MM.1S (cell line): ENCODE measurements around the gene CDC16.

Source experiments
- DNase-seq: peaks from one replicate; pipeline ENCODE4 v3.0.0-alpha.2; 2015
- H2AFZ ChIP-seq: fragments of 300-600 bp; sonication (generic); 2 replicates; pipeline ENCODE4 v1.6.0; 2016; ENCODE audit warnings: antibody characterized with exemption, low read length
- H3F3A ChIP-seq: fragments of 300-600 bp; sonication (generic); 2 replicates; pipeline ENCODE4 v1.6.1; 2016; ENCODE audit warnings: mild to moderate bottlenecking, antibody characterized with exemption, low read length, moderate library complexity, mixed read lengths; ENCODE audit not compliant: insufficient read depth
- H3K27ac ChIP-seq: fragments of 300-600 bp; sonication (generic); 2 replicates; pipeline ENCODE4 v1.5.1; 2016; ENCODE audit warnings: mild to moderate bottlenecking, low read length
- H3K27me3 ChIP-seq: fragments of 300-600 bp; sonication (generic); replicated peaks from 2 replicates; pipeline ENCODE4 v1.6.0; 2016; ENCODE audit warnings: low read length; ENCODE audit not compliant: insufficient read depth
- H3K36me3 ChIP-seq: fragments of 300-600 bp; sonication (generic); replicated peaks from 2 replicates; pipeline ENCODE4 v1.6.1; 2016; ENCODE audit warnings: mild to moderate bottlenecking, low read length, mixed read lengths; ENCODE audit not compliant: insufficient read depth
- H3K4me1 ChIP-seq: fragments of 300-600 bp; sonication (generic); 2 replicates; pipeline ENCODE4 v1.6.1; 2016; ENCODE audit warnings: low read length, mixed read lengths
- H3K4me2 ChIP-seq: fragments of 300-600 bp; sonication (generic); 2 replicates; pipeline ENCODE4 v1.6.0; 2016; ENCODE audit warnings: low read depth, low read length
- H3K4me3 ChIP-seq: fragments of 300-600 bp; sonication (generic); 2 replicates; pipeline ENCODE4 v1.5.1; 2016; ENCODE audit warnings: low read length, mixed read lengths
- H3K79me2 ChIP-seq: fragments of 300-600 bp; sonication (generic); 2 replicates; pipeline ENCODE4 v1.6.1; 2016; ENCODE audit warnings: mixed run types, low read length, mixed read lengths
- H3K9ac ChIP-seq: fragments of 300-600 bp; sonication (generic); 2 replicates; pipeline ENCODE4 v1.6.1; 2016; ENCODE audit warnings: low read length, mixed read lengths
- H3K9me2 ChIP-seq: fragments of 300-600 bp; sonication (generic); replicated peaks from 2 replicates; pipeline ENCODE4 v1.6.1; 2016; ENCODE audit warnings: mild to moderate bottlenecking, low read length, mixed read lengths; ENCODE audit not compliant: insufficient read depth
- H3K9me3 ChIP-seq: fragments of 300-600 bp; sonication (generic); replicated peaks from 2 replicates; pipeline ENCODE4 v1.6.1; 2016; ENCODE audit warnings: mild to moderate bottlenecking, low read length, mixed read lengths; ENCODE audit not compliant: insufficient read depth
- H4K20me1 ChIP-seq: fragments of 300-600 bp; sonication (generic); 2 replicates; pipeline ENCODE4 v1.6.1; 2016; ENCODE audit warnings: mild to moderate bottlenecking, low read length, moderate library complexity, mixed read lengths; ENCODE audit not compliant: insufficient read depth
- CTCF ChIP-seq: fragments of 300-600 bp; sonication (generic); IDR thresholded peaks from 2 replicates; pipeline ENCODE4 v1.5.1; 2016; ENCODE audit warnings: antibody characterized with exemption, low read length, mixed read lengths
- EZH2 ChIP-seq: fragments of 300-600 bp; sonication (generic); optimal IDR thresholded peaks from 2 replicates; pipeline ENCODE3; 2017; ENCODE audit warnings: low read depth, mild to moderate bottlenecking, antibody characterized with exemption, low read length, mixed read lengths
- EZH2phosphoT487 ChIP-seq: fragments of 300-600 bp; sonication (generic); IDR thresholded peaks from 2 replicates; pipeline ENCODE4 v1.6.1; 2018; ENCODE audit warnings: antibody characterized with exemption, low read length

Gene CDC16

GRCh38 chr13:114299604-114300305, 65.1 kb downstream of the CDC16 start:
- Histone ChIP-seq H3K4me2 (no peak overlapping the region), H3K9ac (no peak overlapping the region), H3F3A (peaks cover 6% of the 10 kb centered on the region; the same call in 1 of the 2 replicates), H3K9me3 (no peaks in the 10 kb centered on the region), H3K4me3 (no peak overlapping the region), H2AFZ (no peak overlapping the region), H3K27me3 (no peaks in the 10 kb centered on the region), H3K9me2 (no peaks in the 10 kb centered on the region), H4K20me1 (no peaks in the 10 kb centered on the region), H3K79me2 (peaks cover 24% of the 10 kb centered on the region), H3K36me3 (peaks cover 5% of the 10 kb centered on the region; the same call in 1 of the 2 replicates), H3K4me1 (peaks cover 12% of the 10 kb centered on the region), H3K27ac (no peak overlapping the region)
- no peak for DNase-seq
- no peak for TF ChIP-seq EZH2
- TF ChIP-seq EZH2phosphoT487, result no peak
- TF ChIP-seq CTCF, result no peak

- Histone ChIP-seq H3K27ac (no peak overlapping the region), H3K36me3 (peaks cover 5% of the 10 kb centered on the region; the same call in 1 of the 2 replicates), H3K9me2 (no peaks in the 10 kb centered on the region), H3K9ac (no peak overlapping the region), H2AFZ (no peak overlapping the region), H4K20me1 (no peaks in the 10 kb centered on the region), H3K4me2 (peak overlapping the region; percentile 10; the same call in 1 of the 2 replicates), H3K27me3 (no peaks in the 10 kb centered on the region), H3K4me3 (no peak overlapping the region), H3F3A (peaks cover 12% of the 10 kb centered on the region; the same call in 1 of the 2 replicates), H3K4me1 (peaks cover 17% of the 10 kb centered on the region), H3K79me2 (peaks cover 12% of the 10 kb centered on the region), H3K9me3 (no peaks in the 10 kb centered on the region)
- no peak for DNase-seq
- TF ChIP-seq EZH2phosphoT487 (no peak), EZH2 (no peak), CTCF (no peak)
These were observed 69.1 kb downstream of the CDC16 start for GRCh38 chr13:114303700-114304327.

GRCh38 chr13:114304346-114305034, 69.8 kb downstream of the CDC16 start:
- H3K9ac ChIP-seq, result no peak overlapping the region
- no peaks in the 10 kb centered on the region for H3K9me3 ChIP-seq
- H3K36me3 ChIP-seq, result peaks cover 2% of the 10 kb centered on the region; the same call in 1 of the 2 replicates
- H3K27me3 ChIP-seq, result no peaks in the 10 kb centered on the region
- H3K9me2 ChIP-seq, result no peaks in the 10 kb centered on the region
- peaks cover 19% of the 10 kb centered on the region for H3F3A ChIP-seq
- H3K4me3 ChIP-seq, result no peak overlapping the region
- no peak overlapping the region for H2AFZ ChIP-seq
- no peaks in the 10 kb centered on the region for H4K20me1 ChIP-seq
- peaks cover 24% of the 10 kb centered on the region for H3K4me1 ChIP-seq
- H3K27ac ChIP-seq, result no peak overlapping the region
- DNase-seq, result no peak
- peaks cover 10% of the 10 kb centered on the region for H3K79me2 ChIP-seq
- peak overlapping the region; percentile 10; the same call in 1 of the 2 replicates for H3K4me2 ChIP-seq
- TF ChIP-seq CTCF (no peak), EZH2 (no peak), EZH2phosphoT487 (no peak)
